Activated CD4-positive, alpha-beta T cell treated with anti-CD3 and anti-CD28 coated beads, Interleukin-2, amount 50 U/mL, for 48 hours (primary cell): Measurements from ENCODE around the gene DPF3.

ENCODE experiments used
- DNase-seq, 2 experiments: peaks; one replicate each; pipeline ENCODE4 v3.0.0-alpha.2; 2020

DPF3 gene

DNA sequence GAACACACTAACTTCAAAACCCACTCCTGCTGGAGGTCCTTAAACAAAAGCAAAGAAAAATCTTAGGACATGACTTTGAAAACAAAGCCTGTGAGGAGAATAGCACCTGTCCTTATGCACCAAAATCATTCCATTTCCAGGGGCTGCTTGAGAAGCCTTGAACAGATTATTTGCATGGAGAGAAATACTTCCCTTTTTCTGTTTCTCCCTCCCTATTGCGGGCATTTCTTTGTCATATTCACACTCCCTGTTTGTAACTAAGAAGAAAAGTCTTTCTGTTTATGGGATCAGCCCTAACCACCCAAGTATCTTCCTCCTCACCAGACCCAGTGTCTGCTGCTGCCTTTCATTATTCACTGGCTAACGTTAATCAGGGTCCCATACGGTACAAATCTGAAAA is 218.8 kb downstream of the DPF3 start:
- no peak for DNase-seq

DNA sequence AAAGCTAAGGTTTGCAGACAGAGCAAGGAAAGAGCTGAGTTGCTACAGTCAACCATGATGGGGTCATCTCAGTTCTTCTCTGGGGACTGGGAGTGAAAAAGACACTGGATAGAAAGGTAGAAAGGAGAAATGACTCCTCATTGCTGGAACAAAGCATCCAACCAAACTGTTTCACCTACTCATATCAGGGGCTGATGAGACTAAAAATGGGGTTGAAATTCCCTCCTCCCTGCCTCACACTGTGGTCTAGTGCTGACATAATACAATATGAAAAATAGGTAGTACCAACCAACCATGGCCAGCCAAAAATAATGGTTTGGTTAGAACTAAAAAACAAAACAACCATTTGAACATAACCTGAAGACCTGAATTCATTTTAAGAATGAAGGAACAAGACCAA is 220.7 kb downstream of the DPF3 start:
- no peak for DNase-seq

DNA sequence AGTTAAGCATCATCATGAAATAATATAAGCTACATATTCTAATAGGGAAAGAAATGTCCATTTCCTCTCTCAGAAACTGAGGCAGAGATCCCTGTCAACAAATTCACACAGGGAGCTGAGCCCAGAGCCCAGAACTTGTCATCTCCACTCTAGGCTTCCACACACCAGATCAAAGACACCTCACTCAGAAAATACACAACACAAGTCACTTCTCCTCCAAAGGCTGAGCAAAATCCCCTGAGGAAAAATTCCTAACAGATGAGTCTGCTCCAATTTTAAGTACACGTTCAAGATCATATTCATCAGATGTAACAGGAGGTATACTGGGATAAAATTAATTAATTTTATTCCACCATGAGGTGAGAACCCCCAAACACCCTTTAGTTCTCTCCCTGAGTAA is 227.3 kb downstream of the DPF3 start:
- no peak for DNase-seq

DNA sequence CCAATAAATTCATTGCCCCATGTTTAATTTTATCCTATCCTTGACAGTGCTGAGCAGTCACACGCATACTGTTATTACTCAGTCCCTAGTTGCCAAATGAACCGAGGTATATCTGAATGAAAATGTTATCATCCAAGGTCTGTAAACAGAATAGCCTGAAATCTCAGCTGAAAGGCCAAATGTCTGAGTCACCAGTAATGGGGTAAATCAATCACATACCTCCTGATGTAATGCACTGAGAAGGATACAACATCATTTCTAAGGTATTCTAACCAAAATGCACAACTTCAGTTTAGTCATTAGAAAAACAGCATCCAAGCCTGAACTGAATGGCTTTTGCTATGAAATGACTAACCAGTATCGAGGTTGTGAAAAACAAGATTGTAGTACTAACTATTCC is 228.6 kb downstream of the DPF3 start:
- no peak for DNase-seq

DNA sequence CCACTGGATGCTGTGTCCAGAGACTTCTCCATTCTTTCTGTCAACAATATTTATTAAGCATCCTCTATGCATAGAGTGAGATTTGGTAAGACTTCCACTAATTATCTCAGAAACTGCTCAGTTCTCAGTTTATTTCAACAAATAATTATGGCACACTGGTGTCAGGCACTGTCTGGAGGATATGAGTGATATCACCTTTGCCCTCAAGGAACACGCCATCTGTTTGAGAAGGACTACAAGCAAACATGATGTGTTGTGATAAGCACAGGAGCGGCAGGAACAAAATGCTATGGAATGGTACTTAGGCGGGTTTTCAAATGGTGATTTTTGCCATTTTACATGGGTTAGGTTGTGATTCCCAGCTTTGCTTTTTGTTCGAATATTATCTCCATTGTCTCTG is 229.2 kb downstream of the DPF3 start:
- no peak for DNase-seq

DNA sequence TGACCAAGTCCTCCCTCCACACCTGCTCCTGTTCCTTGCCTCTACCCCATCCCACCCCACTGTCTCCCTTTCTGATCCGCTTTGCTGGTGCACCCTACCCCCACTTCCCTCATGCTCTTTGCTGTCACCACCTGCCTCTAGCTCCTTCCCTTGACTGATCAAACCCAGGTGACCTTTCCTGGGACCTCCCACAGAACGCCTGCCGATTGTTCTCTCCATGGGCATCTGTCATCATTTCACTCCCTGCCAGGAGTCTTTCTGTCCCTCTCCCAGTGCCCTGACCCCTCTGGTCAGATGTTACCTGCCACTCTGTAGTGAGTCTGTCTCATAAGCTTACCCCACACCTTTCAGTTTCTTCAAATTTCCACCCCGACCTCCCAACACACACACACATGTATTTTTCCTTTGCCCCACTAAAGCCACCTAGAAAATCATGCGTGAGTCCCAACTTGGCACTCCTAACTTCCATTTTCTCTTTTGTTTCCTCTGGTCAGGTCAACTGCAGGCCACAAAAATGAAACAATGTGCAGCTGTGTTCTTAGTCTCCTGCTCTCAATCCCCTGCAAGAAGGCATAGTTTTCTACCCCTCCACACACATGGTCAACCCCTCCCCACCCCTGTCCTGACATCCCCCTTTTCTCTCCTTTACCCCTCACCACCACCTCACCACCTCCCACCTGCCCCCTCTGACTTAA is 229.8 kb downstream of the DPF3 start:
- DNase-seq = no peak

DNA sequence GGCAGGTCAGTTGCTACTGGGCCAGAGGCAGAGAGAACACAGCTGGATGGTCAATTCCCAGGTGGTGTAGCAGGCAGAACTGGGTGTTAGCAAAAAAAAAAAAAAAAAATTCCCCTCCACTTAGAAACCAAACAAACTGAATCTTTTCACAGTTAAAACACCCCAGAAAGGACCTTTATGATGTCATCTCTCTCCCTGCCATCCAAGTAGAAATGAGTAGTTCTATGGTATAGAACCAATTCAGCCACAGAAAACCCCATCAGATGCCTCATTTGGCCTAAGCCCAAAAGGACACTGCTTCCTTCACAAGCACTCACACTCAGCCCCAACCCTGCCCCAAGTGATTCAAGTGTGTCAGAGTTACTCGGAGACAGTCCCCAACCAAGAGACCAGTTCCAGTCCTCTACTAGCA is 230.8 kb downstream of the DPF3 start:
- peak in 1 of 2 experiments; percentile 6 for DNase-seq

DNA sequence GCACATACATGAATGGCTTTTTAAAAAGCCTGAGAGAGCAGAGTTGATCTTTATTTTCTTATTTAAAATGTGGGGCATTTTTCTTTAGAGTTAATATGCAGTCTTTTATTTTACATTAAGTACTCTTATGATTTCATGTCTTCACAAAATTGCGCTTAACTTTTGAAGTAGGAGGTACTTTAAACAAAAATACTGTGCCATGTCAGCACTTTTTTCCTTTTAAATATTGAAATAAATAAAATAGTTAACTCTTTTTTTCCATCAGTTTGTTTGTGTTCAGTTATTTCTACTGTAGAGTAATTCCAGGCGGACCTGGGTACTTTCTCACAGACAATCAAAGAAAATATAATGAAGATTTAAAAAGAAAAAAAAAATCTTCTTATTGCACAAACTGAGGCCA is 231.7 kb downstream of the DPF3 start:
- no peak for DNase-seq

DNA sequence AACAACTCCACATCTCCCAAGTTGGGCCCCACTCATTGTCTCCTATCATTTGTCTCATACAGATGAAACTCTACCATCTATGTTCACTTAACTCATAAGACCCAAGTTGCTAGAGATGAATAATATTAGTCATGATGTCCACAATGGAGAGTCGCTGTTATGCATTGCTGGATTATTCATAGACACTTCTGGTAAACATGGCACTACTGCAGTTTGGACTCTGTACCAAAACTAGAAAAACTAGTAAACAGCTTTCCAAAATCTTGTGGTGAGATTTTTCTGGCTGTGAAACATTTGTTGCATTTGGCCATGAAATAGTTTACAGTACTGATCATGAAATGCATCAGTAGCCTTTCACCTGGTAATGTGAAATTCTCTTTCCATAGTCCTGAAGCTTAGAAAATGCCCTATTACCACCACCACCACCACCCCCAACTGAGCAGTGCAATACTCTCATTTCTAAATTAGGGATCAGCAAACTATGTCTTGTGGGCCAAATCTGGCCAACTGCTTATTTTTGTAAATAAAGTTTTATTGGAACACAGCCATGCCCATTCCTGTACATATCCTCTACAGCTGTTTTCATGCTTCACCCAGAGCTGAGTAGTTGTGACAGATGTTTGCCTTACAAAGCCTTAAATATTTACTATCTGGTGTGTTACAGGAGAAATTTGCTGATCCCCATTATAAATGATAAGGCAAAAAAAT is 236.5 kb downstream of the DPF3 start:
- no peak for DNase-seq

DNA sequence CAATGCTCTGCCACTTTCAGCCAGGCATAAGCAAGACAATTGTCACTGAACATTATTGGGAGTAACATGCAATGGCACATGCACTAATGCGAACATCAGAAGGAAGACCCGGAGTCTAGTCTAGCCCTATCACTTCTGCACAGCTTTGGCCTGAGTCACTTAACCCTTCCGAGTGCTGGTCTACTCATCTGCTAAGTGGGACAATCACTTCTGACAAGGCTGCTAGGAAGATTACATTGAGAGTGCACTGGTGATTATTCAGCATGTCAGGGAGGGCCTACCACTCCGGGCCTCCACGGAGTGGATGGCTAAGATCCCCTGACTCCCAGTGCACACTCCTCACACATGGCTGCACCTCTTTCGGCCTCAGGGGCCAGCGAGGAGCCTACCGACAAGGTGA is 240.9 kb downstream of the DPF3 start:
- no peak for DNase-seq

DNA sequence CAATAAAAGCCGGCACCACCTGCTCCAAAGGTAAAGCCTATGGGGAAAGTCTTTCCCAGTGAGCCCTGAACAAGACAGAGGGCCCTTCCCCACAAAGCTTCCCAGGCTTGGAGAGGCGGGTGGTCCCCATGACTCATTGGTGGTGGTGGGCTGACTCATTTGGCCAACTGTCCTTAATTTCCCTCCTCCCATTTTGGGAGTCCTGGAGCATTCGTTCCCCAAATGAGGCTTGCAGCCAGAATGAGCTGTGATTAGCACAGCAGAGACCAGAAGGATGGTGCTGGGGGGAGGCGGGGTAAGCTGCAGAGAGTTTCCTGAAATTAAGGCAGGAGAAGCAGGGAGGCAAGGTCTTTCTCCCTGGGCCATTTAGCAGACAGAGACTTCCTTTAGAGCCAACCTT is 241.7 kb downstream of the DPF3 start:
- DNase-seq = no peak

DNA sequence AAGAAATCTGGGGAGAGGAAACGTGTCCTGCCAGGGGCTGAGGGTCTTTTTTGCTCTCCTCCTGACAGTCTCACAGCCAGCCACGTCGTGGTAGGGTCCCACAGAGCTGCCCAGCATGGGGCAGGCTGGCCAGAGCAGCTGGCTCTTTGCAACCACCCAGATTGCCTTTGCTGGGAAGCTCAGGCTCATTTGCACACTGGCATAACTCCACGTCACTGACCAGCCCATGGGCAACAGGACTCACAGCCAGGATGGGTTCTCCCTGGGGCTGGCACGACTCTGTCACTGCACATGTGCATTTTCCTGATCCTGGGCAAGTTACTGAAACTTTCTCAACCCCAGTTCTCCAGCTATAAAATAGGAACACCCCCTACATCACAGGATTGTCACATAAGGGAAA is 242.2 kb downstream of the DPF3 start:
- no peak for DNase-seq

DNA sequence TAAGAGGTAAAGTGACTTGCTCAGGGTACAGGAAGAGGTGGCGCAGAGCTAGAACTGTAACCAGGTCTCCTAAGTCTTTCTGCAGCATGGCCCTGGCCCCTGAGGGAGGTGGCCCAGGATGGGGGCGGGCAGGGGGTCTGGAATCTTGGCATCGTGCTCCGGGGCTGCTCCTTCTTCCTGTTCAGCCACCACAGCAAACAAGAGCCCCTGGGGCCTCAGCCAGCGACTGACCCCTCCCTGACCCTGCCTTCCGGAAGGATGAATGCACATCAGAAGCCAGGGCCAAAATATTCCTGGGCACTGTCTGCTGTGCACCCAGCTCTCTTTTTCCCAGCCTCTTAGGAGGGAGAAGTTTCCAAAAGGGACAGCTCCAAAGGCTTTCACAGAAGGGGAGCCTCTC is 242.8 kb downstream of the DPF3 start:
- no peak for DNase-seq

DNA sequence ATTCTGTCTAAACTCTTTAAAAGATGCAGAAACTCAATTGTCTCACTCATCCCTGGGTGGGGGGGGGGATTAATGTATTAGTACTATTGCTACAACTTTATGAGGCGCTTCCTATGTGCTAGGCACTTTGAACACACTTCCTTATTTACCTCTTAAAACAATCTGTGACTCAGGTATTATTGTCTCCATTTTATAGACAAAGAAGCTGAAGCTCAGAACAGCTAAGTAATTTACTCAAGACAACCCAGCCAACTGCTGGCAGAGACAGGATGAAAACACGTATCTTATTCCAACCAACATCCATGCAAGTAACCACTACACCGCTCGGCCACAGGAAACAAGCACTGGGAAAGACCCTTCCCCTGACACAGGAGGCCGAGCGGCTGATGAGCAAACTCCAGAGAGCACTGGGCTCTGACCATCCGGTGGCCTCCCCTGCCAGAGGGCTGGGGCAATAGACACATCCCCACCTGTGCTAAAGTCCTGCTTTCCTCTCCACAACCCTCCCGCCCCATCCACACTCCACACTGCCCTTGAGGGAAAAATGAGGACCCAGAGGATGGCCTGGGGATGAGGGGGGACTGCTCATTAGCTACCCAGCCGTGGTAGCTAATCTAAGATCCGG is 244.2 kb downstream of the DPF3 start:
- no peak for DNase-seq

DNA sequence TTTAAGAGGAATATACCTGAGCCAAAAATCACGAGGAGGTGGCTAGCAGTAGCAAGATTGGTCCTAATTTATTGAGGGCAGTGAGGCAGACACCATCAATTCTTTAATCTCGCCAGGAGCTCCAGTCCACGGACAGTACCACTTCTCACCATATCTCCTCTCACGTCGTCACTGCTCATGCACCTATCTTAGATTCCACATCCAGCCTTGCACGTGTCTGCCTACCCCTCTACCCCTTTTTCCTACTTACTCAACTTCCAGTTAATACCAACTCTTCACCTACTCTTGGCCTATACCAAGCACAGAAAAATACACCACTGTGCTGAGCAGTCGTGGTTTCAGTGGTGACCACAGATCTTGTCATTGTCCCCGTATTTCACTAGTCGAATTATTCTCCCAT is 246.1 kb downstream of the DPF3 start:
- no peak for DNase-seq

DNA sequence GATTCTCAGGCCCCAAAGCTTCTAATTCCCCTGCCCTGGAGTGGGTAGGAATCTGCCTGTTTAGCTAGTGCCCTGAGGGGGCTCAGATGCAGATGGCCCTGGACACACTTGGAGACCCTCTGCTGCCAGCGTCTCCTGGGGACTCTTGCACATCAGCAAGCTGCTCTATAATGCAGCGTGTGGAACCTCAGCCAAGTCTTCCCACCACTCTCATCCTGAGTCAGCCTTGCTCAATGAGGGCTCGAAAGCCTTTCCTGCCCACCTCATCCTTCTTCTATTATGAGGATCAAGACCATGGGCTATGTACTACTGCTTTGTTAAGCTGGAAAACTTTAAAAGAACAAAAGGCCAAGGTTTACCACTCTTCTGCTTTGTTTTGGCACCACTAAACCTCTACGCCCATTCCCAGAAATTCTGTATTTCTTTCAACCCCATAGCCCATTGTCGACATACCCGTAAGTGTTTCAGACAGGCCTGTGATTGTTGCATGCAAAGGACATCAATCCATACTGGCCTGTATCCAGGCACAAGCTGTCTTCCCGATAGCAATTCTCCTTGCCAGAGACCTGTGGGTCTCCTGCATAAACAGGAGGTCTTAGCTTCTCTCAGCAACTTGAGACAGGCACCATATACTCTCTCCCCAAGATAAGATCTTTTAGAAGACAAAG is 246.9 kb downstream of the DPF3 start:
- no peak for DNase-seq

DNA sequence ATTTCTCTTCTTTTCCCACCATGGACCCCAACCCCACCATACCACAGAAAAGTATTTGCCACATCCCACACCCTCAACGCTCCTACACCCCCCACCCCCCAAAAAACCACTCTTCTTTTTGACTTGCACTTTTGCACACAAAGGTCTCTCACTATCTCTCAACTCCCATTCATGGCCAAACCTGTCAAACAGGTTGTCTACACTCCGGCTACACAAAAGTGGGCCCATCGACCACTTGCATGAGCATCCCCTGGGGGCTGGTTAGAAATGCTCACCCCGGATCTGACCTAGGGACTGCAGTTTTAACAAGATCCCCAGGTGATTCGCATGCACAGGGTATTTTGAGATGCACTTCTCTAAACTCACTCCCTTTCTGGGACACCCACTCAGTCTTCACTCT is 248.2 kb downstream of the DPF3 start:
- DNase-seq = no peak

DNA sequence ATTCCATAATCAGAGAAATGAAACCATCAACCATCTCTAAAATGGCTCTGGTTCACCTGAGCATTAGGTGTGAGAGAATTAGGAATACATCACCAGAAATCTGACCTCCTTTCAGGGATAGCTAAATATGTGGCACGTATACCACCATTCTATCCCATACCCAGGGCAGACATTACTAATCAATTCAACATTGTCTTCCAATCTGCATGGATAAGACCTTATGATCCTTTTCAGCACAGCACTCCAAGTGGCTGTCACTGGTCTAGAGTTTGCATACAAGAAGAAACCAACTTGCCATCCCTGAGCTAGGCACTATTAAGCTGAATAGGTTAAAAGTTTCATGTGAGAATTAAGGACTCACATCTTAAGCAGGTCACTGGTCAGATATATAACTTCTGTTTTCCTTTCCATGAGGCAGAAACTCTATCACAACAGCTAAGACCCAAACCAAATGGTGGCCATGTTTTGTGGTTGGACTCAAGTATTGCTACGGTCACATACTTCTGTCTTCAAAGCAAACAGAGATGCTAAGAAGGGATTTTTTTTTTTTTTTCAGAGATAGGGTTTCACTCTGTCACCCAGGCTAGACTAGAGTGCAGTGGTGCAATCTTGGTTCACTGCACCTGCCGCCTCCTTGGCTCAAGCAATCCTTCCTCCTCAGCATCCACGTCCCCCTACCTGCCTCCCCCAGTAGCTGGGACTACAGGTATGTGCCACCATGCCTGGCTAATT is 249.0 kb downstream of the DPF3 start:
- DNase-seq = no peak

DNA sequence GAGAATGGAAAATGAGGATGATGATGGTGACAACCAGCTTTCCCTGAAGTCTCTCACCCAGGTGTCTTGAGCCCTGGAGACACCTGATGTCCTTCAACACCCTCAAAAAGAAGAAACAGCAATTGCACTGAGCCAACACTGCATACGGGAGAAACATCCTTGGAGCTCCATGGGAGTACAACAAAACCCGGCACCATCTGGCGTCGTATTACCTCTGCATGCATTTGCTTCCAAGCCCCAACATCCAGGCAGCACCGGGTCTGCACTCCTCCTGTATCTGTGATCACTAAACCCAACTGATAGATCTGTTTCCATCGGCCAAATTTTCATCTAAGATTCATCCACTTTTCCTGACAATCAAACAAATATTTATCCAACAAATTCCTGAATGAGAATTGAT is 249.9 kb downstream of the DPF3 start:
- DNase-seq = no peak

DNA sequence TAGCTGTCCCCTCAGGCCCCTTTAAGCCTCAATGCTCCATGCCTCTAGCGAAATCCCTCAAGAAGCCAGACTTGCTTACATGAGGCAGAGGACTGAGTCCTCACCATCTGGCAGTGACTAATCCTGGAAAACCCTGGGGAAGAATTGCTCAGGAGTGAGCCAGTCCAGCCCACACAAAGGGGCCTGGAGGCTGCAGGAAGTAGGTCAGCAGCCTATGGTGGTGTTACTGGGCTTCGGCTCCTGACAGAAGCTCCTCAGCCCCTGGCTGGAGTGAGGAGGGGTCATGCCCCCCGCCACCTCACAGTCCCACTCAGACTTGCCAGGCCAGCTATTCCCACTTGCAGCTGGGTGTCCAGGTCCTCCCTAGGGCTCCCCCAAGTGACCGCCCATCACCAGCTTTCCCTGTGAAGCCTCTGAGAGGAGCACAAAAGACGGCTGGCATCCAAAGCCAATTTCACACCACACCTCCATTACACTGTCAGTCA is 250.5 kb downstream of the DPF3 start:
- DNase-seq = no peak

DNA sequence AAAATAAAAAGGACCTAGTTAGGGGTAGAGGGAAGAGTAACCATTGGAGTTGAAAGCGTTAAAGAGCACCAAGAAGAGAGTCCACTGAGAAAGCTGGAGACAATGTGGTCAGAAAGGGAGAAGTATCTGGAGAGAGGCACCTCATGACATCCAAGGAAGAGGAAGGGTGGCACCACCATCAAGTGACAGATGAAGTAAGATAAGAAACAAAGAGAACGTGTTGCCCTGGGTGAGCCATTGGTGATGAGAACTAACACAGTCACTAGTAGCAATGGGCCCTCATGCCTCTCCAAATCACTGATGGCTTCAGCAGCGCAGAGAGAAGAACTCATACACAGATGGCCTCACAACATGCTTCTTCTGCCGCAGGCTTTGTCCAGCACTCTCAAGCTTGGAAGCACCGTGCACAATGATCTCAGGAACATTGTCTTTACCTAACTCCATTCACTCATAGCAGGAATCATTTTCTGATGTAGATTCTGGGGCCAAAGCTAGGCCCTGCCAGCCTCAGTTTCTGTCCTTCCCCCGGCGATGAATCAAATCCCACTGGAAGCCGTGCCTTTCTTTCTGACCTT is 252.9 kb downstream of the DPF3 start:
- DNase-seq = no peak

DNA sequence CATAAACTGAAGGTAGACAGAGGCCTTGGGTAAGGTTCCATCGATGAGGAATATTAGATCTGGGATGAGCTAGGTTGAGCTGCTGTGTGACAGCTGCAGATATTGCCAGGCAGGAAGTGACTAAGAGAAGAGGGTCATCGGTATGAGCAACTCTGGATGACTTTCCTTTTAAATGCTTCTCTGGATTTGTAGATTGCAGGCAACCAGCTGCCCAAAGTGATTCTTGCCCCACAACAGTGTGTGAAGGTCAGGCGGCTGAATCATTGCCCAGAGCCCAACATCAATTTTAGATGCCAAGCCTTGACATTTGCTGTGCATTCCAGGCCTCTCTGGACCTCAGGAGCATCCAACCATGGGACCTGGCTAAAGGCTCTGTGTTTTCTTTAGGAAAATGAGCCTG is 255.9 kb downstream of the DPF3 start:
- DNase-seq = no peak

DNA sequence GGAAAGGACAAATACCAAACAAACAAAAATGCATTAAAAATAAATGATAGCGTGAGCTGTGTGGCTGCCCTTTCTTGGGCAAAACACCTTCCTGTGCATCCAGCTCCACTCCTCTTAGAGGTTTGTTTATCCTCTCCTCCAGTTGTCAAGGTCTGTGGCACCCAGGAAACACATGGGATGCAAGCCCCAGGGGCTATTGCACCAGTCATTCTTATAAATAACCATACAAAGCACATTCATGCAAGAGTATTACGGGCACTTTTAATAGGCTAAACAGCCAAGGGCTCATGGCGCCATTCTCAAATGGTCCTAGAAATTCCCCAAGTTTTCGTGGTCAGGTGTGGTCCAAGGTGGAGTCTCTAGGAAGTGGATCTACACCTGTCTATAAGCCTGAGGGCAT is 257.0 kb downstream of the DPF3 start:
- DNase-seq = no peak
